ENCODE results near the gene LIFR.
"Not testable (repeated sequence)": the region's sequence is repeated elsewhere in the genome, so short reads cannot be mapped to it uniquely, and the experiment has no call there.

LIFR gene

GRCh38 chr5:38547257-38547656, 9.2 kb downstream of the LIFR start:
- no peak for DNase-seq (ENCODE audit: low spot score)

DNA sequence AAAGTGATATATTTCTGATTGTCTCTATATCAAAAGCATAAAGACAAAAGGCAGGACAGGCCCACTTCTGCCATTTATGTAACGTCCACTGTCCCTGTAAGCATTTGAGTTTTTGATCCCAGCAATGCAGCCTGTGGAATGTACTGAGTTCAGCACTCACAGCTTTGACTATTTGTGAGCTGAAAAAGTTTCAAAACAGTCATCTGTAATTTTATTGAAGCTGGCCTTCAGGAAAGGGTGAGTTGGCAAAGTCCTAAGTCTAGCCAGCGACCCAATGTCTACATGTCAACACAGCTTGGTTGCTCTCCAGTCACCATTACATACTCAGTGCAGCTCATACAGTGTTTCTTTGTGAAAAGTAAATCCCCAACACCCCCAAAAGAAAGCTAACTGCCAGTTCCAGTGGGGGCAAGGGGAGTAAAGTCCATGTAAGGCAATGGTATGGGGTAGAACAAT, 9.7 kb downstream of the LIFR start:
- DNase-seq (ENCODE audit: low spot score) = no peak

DNA sequence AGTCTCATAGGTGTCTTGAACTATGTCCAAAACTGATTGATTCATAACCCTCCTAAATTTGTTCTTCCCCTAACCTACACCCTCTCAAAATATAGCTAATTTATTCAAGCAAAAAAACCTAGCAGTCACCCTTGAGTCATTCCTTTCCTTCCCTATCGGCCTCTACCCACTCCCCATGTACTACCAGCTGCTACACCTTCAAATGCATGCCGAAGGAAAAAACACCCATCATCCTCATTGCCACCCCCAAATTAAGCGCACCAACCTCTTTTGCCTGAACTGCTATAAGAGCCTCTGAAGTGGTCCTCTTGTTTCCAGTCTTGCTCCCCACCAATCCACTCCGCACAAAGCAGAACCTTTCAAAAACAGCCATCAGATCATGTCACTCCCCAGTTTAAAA, 12.6 kb downstream of the LIFR start:
- no peak for DNase-seq (ENCODE audit: low spot score)

DNA sequence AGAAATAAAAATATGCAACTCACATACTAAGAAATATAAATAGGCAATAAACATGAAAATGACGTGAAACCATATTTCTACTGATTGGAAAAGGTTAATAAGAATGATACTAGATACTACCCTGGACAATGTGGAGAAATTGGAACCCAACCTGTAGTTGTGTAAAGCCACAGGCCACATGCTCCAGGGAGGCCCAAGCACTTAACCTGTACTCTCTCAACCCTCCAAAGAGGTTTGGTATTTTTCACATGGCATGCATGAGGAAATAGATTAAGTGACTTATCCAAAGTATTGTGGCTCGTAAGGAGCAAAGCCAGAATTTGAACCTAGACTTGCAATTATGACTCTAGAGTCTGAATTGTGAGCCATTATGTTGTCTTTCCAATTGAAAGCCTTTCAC, 13.4 kb downstream of the LIFR start:
- no peak for DNase-seq (ENCODE audit: low spot score)

DNA sequence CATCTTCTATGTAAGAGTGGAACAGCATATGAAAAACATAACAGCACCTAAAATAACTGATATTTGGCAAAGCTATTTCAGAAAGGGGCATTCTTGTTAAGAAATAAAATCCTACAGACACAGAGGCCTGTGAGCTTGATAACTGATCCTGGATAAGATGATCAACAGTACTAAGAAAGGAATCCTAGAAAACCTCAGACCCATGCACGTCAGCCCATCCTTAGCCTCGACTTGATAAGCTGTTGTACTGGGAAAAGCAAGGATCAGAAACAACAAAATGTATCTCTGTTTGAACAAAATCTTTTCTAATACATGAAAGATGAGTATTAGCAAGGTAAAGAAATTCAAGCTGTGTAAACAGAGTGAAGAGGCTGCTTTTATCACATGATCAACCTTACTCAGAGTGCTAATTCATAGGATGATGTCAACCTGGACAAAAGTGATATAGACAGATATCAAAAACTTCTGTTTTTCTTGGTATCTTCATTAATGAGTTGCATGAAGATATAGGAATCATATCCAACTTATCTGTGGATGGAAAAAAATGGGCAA, 15.2 kb downstream of the LIFR start:
- no peak for DNase-seq (ENCODE audit: low spot score)

DNA sequence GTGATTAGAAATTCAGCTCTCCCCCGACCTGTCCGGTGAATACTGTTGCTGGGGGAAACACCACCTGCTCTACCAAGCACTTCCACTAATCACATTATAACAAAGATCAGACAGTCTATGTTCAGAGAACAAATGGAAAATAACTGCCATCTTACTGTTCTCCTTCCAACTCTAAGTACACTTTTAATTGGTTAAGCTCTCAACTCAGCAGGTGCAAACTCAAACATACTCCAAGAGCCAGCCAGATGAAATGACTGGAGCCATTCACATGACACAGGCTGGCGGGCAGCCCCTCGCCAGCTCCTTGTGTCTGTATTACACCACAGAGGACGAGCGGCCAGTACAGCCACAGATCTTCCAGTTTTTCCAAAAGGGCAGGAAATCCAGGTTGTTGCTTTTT, 16.1 kb downstream of the LIFR start:
- no peak for DNase-seq (ENCODE audit: low spot score)

DNA sequence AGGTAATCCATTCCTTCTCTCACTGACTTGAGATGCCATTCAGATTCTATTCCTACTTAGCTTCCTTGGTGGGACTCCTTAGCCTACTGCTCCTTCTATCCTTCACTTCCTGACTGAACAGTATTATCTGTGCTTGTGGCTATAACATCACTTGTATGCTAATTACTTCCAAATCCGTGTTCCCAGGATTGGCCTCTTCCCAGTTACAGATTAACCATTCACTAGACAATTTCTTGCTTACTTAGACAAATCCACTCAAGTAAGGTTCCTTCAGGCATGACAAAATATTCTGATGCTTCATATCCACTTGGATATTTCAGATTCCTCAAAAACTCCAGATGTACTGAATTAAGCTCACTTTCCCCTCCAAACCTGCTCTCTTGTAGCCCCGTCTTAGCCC, 18.3 kb downstream of the LIFR start:
- DNase-seq (ENCODE audit: low spot score) = peak; percentile 87

- no peak for DNase-seq (ENCODE audit: low spot score)
These were observed 18.9 kb downstream of the LIFR start for GRCh38 chr5:38537505-38537904.

DNA sequence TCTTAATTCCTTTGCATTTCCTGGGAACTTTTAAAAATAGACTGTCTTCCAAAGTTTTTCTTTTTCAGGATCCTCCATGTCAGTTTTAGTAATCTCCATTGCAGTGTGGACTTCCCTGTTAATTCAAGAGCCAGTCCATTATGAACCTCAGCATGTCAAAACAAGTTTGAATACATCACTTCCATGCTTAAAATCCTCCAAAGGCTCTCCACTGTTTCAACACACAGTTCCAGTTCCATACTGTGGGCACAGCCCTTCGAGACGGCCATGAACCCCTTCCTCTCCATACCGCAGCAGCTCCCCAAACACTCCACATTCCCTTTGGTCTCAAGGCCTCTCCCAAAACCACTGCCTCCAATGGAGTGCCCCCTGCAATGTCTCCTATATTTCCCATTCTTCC, 19.5 kb downstream of the LIFR start:
- no peak for DNase-seq (ENCODE audit: low spot score)

- no peak for DNase-seq (ENCODE audit: low spot score)
These were observed 20.6 kb downstream of the LIFR start for GRCh38 chr5:38535845-38536244.

DNA sequence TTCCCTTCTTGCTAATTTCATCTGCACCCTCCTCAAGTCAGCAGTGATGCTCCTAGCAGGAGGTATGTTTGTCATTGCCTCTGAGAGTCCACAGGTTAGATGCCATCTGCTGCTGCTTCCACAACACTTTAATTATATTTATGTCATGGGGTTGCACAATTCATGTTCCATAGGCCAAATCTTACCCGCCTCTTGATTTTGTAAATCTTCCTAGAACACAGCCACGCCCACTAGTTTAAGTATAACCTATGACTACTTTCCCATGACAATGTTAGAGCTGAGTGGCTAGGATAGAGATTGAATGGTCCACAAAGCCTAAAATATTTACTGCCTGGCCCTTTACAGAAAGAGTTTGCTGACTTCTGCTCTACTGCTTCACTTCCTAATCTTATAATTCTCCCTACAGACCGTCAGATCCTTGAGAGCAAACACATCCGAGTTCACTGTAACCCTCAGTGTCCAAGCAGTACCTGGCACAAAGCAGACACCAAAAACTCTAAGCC, 21.1 kb downstream of the LIFR start:
- DNase-seq (ENCODE audit: low spot score) = peak; percentile 19

- no peak for DNase-seq (ENCODE audit: low spot score)
These were observed 22.3 kb downstream of the LIFR start for GRCh38 chr5:38534156-38534453.

DNA sequence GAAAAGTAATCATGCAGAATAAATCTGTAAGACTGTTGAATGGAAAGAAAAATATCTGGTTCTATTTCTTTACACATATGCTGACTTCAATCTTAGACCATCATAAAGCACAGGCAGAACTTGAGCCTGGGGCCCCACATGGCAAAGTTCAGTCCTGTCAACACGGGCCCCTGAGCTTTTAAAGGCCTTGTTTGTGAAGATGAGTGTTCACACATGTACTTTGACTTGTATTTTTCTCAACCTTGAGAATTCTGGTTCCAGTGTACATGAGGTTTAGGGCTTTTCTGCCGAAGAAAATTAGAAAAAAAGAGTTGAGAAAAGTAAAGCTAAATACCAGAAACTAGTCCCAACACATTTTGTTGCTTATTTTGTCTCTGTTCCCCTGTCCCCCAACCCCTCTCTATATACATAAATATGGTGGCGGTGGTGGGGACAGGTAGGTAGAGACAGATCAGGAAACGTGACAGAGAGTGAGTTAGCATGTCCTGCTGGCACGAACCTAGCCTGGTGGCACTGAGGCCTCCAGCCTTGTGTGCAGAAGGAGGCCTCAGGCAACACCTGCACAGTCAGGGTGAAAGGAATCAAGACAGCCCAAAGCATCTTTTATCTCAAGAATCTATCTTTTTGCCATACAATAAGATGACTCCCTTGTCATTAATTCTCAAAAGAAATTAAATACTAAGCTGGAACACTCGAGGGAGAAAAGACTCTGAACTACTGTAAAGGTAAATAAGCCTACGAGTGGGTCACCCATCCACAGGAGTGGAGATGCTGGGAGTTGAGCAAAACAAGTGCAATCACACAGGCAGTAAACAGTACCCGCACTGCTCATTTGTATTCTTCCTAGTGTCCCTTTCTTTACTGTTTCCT, 22.9 kb downstream of the LIFR start:
- no peak for DNase-seq (ENCODE audit: low spot score)

GRCh38 chr5:38532165-38532669, 24.2 kb downstream of the LIFR start:
- peak; percentile 54 for DNase-seq (ENCODE audit: low spot score)

DNA sequence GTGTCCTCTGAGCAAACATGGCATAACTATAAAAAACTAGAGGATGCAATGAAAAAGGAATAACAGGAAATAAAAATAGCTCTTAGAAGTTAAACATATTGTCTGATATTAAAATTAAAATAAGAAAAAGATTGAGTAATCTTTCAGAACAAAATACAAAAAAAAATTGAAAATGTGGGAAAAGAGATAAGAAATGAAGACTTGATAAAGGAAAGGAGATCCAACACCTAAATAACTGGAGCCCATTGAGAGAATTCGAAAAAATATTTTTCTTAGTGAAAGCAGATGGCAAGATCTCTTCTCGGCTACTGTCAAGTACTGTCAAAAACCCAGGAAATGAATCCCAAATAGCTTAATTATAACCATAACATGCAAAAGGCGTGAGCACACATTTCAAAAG, 24.9 kb downstream of the LIFR start:
- DNase-seq (ENCODE audit: low spot score) = no peak

GRCh38 chr5:38529955-38530646, 26.3 kb downstream of the LIFR start:
- no peak for DNase-seq (ENCODE audit: low spot score)

- no peak for DNase-seq (ENCODE audit: low spot score)
These were observed 28.2 kb downstream of the LIFR start for GRCh38 chr5:38528162-38528703.

DNA sequence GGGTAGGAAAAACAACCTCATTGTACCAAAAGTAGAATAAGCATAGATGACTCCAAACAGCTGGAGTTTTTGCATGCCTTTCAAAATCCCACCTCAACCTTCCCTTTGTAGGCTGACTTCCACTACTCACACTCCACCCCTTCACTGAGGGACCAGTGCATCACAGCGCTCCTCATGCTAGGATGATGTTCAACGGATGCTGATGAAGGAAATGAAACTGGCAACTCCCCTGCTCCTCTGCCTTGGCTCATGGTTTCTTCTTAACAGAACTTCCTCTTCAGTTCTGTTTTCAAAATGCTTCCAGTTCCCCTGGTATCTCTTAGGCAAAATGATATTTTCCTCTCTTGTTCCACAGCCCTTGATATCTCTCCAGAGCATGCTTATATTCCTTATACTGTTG, 29.0 kb downstream of the LIFR start:
- DNase-seq (ENCODE audit: low spot score) = no peak

DNA sequence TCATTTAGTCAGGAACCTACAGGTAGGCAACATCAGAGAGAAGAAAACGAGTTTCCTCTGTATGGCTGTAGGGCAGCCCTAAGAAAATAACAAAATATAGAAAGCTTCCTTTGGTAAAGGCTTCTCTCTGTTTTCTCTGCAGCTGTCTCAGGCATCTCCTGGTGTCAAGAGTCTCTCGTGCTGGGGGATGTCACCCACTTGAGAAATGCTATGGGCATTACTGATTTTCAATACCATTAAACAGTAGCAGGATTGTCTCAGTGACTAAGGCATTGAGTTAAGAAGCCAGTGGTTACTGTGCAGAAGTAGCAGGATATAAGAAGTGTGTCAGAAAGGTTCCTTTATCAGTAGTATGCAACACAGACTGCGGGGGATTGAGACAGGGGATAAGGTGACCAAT, 32.4 kb downstream of the LIFR start:
- DNase-seq (ENCODE audit: low spot score) = no peak

GRCh38 chr5:38519476-38519875, 37.0 kb downstream of the LIFR start:
- DNase-seq (ENCODE audit: low spot score) = no peak

GRCh38 chr5:38518341-38518740, 38.1 kb downstream of the LIFR start:
- DNase-seq (ENCODE audit: low spot score) = no peak

DNA sequence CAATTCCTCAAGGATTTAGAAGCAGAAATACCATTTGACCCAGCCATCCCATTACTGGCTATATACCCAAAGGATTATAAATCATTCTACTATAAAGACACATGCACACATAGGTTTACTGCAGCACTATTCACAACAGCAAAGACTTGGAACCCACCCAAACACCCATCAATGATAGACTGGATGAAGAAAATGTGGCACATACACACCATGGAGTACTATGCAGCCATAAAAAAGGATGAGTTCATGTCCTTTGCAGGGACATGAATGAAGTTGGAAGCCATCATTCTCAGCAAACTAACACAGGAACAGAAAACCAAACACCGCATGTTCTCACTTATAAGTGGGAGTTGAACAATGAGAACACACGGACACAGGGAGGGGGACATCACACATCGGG, 39.8 kb downstream of the LIFR start:
- DNase-seq (ENCODE audit: low spot score) = not testable (repeated sequence)

- DNase-seq (ENCODE audit: low spot score) = no peak
These were observed 40.8 kb downstream of the LIFR start for GRCh38 chr5:38515646-38516045.
